GM18499 (cell line): ENCODE data around the gene MYMK.

Experiments used
- ATAC-seq: cut with Tn5 transposase; IDR thresholded peaks from one replicate; pipeline ENCODE4 v1.9.1; 2021; ENCODE audit warnings: moderate number of reproducible peaks; ENCODE audit not compliant: insufficient read depth, unreplicated experiment

Gene MYMK

GRCh38 chr9:133520121-133520835 is 4.5 kb downstream of the MYMK start:
- ATAC-seq: no peak

GRCh38 chr9:133519693-133520092 is 5.1 kb downstream of the MYMK start:
- ATAC-seq: no peak

GRCh38 chr9:133518706-133519449 is 5.9 kb downstream of the MYMK start:
- no peak for ATAC-seq

GRCh38 chr9:133518200-133518599 is 6.6 kb downstream of the MYMK start:
- no peak for ATAC-seq

- no peak for ATAC-seq
Observed at GRCh38 chr9:133517711-133518110, 7.0 kb downstream of the MYMK start.

- ATAC-seq: no peak
Observed at GRCh38 chr9:133516961-133517350, 7.8 kb downstream of the MYMK start.

GRCh38 chr9:133516256-133516960 is 8.4 kb downstream of the MYMK start:
- ATAC-seq: no peak

- no peak for ATAC-seq
Observed at GRCh38 chr9:133515615-133516255, 9.0 kb downstream of the MYMK start.

- no peak for ATAC-seq
Observed at GRCh38 chr9:133515240-133515610, 9.5 kb downstream of the MYMK start.

- ATAC-seq: no peak
Observed at GRCh38 chr9:133514460-133515239, 10.1 kb downstream of the MYMK start.

GRCh38 chr9:133513214-133514100 is 11.3 kb downstream of the MYMK start:
- ATAC-seq: no peak

GRCh38 chr9:133512253-133513213 is 12.2 kb downstream of the MYMK start:
- no peak for ATAC-seq

- no peak for ATAC-seq
Observed at GRCh38 chr9:133511607-133512006, 13.2 kb downstream of the MYMK start.

- no peak for ATAC-seq
Observed at GRCh38 chr9:133510926-133511505, 13.7 kb downstream of the MYMK start.

GRCh38 chr9:133509179-133510083 is 15.3 kb downstream of the MYMK start:
- no peak for ATAC-seq

GRCh38 chr9:133508046-133508445 is 16.7 kb downstream of the MYMK start:
- no peak for ATAC-seq
